Measurements from ENCODE around the gene SPOP.
"Not testable (repeated sequence)": the region's sequence is repeated elsewhere in the genome, so short reads cannot be mapped to it uniquely, and the experiment has no call there.

Gene SPOP

DNA sequence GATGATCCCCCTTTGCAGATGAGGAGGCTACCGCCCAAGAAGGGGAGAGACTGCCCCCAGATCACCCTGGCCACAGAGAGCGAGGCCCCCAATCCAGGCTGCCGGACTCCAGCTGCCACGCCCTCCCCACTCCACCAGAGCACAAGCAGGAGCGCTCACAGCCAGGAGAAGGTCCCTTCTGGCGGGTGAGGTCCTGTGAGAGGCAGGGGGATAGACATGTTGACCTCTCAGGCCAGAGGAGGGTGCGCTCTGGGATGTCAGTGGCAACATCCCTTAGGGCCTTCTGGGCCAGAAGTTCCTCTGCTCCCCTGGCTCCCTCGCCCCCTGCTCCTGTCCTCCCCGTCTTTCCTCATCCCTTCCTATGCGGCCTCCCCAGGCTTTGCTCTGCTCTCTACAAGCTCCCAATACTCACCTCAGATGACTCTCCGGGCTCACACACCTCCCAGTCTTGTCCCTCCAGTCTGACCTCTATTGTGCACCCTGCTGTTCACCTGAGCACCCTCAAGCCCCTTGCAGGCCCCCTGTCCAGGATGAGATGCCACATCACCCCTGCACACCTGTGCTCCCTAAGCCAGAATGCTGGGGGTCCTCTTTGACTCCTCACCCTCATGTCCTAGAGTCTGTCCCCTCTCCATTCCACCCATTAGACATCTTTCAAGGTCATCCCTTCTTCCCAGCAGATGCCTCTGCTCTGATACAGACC is 107.2 kb downstream of the SPOP start:
- no peak for FAIRE-seq

DNA sequence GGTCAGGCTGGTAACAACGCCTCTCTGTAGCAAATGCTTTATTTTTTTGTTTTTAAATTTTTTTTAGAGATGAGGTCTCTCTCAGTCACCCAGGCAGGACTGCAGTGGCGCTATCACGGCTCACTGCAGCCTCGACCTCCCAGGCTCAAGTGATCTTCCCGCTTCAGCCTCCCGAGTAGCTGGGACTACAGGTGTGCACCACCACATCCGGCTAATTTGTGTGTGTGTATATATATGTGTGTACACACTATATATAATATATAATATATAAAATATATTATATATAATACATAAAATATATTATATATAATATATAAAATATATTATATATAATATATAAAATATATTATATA is 109.2 kb downstream of the SPOP start:
- not testable (repeated sequence) for FAIRE-seq

DNA sequence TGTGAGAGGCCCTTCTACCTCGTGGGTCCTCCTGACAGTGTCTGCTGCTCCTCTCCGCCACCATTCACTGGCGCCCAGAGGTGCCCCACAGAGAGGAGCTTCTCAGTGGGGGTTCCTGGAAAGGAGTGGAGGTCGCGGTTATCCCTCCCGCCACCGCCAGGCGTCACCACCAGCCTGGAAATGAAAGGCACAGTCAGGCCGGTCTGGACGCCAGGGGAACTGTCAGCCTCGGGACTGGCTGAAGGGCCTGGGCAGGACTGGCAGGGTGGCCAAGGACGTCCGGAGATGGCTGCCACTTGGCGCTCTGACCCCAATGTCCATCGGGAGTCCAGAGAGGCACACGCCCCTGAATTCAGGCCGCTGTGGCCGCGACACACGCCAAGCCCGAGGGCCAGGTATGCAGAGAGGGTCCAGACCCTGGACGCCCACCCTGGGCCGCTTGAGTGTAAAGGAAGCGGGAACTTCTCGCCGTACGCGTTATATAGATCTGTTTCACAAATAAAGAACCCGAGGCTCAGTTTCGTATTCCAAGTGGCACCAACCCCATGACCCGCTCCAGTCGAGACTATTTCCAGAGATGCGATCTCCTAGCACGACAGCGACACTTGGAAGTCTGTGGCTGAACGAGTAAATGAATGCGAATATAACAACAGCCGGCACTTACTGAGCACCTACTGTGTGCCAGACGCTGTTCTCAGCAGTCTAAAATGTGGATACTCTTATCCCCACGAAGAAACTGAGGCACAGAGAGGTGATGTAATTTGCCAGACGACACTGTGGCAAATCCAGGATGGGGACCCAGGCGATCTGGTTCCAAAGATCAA is 109.8 kb downstream of the SPOP start:
- FAIRE-seq, result no peak

DNA sequence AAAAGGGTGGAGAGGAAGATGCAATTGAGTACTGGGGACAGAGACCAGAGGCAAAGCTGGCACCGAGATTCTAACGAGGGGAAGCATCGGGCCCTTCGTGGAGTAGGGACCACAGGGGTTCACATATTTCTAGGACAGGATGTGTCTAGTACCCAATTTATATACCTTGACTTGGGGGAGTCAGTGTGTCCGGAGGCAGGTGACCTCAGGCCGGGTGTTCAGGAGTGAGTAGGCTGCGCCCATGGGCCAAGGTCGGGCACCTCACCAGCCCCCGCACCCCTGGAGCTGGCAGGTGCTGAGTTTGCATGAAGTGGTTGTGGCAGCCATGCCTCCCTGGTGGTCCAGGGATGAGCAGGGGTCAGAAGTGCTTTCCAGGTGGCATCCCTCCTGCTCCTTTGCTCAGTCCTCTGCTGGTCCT is 110.8 kb downstream of the SPOP start:
- no peak for FAIRE-seq

DNA sequence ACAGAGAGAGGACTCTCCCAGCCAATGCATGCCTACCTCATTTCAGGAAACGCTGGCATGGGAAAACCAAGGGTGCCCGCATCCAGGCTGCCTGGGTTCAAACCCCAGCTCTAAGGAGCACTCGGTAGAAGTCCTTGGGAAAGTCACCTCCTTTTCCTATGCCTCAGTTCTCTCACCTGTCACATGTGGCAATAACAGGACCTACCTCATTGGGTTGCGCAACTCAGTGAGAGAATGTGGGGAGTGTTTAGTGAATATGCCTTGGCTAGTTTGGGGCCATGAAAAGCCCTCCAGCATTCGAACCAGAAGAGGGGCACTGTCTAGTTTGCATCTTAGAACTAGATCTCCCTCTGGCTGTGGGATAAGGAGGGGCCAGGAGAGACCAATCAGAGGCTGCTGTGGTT is 111.2 kb downstream of the SPOP start:
- no peak for FAIRE-seq

DNA sequence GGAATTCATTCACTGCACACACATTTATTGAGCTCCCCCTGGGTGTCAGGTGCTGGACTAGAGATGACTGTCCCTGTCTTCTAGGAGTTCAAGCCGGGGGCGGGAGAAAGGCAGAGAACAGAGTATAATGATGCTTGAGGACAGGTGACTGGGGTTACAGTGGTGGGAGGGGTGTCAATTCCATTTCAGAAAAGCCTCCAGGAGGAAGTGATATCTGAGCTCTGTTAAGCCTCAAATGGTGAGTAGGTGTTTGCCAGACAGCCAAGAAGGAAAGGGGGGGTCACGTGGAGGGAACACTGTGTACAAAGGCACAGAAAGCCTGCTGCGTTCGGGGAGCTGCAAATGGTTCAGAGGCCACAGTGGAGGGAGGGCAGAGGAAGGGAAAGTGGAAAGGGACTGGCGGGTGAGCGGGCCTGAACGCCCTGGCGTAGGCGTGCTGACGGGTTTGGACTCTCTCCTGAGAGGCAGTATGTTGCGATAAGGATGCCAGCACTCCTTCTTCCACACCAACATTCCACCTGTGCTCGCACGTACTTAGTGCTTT is 111.9 kb downstream of the SPOP start:
- no peak for FAIRE-seq

- no peak for FAIRE-seq
Observed at GRCh38 chr17:49564638-49565037, 113.3 kb downstream of the SPOP start.

DNA sequence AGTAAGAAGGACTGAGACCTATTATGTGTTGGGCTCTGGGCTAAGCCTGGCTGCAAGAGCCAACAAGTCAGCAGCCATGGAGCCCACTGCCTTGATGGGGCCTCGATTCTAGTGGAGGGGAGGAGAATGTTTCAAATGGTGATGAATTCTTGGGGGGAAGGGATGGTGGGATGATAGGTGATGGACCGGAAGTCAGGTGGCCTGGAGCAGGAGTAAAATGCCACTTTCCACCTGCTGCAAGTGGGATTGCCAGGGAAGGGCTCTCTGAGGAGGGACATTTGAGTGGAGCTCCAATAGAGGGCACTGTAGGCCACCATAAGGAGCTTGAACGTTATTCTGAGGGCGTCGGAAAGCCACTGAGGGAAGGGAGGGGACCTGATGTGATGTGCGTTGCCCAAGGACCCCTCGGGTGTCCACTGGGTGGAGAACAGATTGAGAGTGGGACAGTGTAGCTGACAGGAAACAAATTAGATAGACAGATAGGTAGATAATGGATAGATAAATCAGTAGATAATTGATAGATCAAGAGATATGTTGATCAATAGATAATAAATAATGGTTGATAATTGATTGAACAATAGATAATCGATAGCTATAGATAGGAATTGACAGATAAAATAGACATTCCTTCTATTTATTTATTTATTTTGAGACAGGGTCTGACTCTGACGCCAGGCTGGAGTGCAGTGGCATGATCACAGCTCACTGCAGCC is 120.4 kb downstream of the SPOP start:
- no peak for FAIRE-seq

GRCh38 chr17:49556223-49556943 is 121.5 kb downstream of the SPOP start:
- FAIRE-seq, result no peak

- FAIRE-seq, result no peak
Observed at GRCh38 chr17:49555495-49556222, 122.2 kb downstream of the SPOP start.

DNA sequence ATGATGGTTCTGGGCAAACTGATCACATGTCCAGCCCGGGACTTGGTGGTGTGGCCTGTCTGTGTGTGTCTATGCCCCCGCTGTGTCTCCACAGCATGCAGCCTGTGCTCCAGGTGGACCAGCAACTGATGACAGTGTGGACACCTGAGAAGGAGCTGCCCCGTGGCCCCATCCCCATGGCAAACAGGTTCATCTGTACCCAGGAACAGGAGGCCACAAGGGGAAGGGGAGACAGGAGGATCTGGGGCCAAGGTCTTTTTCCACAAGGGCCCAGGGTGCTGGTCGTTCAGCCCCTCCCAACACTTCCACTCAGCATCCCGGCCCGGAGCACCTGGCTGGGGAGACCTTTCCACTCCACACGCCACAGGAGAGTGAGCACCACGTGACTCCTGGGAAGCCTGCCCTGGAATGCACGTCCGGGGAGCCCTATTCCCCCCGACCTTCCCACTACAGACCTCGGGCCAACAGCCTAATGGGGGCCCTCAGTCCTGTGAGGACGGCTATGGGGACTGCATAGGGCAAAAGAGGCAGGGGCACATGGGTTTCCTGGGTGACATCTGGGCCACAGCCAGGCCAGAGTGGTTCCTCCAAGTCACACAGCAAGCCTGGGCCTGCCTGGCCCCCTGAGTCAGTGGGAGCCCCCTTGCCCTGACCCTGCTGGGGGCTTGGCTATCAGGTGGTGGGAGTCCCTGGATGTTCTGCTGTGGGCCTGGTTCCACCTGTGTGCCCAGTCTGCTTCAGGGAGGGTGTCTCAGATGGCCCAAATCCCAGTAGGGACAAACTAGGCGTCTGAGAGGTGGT is 123.0 kb downstream of the SPOP start:
- no peak for FAIRE-seq

DNA sequence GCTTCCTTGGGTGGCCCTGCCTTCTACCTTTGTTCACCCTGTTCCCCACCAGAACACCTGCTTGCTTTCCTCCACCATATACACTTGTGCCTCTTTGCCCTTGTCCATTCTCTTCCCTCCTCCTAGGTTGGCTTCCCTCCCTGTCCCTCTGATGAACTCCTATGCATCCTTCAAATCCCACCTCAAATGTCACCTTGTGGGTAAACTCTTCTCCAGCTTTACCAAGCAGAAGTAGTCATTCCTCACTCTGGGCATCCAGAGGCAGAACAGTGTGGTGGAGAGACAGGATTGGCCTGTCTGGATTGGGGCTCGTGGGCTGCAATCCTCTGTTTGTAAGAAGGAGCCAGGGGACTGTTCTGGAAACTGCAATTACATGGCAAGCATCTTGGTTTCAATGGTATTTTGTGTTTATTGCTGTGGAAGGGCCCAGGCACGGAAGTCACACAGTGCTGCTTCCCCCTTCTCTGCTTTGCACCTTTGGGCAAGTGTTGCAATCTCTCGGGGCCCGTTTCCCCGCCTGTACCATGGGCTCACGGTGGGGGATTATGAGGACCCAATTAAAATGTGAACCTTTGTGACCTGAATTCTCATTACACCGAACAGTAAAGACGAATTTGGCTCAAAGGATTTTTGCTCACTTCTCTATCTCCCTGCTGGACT is 124.1 kb downstream of the SPOP start:
- no peak for FAIRE-seq

- FAIRE-seq, result no peak
Observed at GRCh38 chr17:49552070-49552751, 125.7 kb downstream of the SPOP start.

DNA sequence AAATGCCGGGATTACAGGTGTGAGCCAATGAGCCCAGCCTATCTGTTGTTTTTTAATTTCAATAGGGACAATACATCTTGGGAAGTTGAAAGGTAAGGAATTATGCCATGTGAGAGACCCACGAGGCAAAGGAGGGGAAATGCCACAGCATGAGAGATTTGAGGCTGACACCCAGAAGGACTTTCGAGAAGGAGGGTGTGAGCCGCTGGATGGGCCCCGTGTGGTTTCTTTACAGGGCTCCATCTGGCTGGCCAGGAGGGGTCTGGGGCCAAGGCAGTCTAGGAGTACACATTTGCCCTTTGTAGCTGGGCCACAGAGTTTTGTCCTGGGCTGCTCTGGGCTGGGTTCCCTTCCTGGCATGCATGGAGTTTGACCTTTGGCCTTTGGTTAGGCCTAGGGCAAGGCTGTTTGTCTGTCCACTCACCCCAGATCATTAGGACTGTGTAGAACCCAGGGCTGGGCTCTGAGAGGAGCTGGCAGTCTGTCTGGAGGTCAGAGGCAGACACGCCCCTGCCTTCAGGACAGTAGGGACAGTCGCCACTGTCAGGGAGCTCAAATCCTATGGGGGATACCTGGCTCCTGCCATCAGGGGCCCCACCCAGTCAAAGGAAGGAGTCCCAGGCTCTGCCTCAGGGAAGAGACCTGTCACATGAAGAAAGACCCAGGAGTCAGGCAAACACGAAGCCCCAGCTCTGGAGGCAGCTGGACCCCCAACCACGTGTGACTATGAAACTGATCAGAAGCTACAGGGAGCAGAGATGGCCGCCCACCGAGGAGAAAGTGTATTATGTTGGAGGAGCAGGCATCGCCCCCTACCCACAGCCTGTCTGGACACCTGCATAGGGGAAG is 126.5 kb downstream of the SPOP start:
- no peak for FAIRE-seq

GRCh38 chr17:49550764-49551163 is 127.1 kb downstream of the SPOP start:
- FAIRE-seq, result not testable (repeated sequence)

- FAIRE-seq, result no peak
Observed at GRCh38 chr17:49549691-49550678, 127.9 kb downstream of the SPOP start.

DNA sequence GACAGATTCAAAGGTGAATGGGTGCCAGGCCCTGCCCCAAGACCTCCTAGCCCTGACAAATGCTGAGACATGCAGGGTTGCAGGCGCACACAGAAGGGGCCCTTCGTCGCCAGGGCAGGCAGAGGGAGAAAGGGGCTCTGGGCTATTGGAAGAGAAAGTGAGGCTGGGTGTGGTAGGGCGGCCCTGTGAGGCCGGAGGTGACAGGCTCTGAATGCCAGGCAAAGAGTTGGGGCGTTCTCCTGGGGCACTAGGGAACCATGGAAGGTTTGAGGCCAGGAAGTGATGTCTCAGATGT is 128.6 kb downstream of the SPOP start:
- no peak for FAIRE-seq

Measured in G401.6 (cell line).